Measurements from ENCODE around the gene OR1L1.

DNA sequence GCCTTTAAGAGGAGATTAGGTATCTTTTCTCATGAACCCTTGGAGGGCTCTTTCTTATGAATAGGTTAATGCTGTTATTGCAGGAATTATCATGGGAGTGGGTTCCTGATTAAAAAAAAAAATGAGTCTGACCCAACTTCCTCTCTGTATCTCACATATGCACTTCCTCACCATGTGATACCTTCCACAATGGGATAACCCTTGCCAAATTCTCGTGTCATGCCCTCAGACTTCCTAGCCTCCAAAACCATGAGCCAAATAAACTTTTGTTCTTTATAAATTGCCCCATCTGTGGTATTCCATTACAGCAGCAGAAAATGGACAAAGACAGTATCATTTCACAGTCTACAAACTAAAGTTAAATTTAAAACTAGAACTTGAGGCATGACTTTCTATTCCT is 5.1 kb upstream of the OR1L1 start:
- TF ChIP-seq, protein P1, sequence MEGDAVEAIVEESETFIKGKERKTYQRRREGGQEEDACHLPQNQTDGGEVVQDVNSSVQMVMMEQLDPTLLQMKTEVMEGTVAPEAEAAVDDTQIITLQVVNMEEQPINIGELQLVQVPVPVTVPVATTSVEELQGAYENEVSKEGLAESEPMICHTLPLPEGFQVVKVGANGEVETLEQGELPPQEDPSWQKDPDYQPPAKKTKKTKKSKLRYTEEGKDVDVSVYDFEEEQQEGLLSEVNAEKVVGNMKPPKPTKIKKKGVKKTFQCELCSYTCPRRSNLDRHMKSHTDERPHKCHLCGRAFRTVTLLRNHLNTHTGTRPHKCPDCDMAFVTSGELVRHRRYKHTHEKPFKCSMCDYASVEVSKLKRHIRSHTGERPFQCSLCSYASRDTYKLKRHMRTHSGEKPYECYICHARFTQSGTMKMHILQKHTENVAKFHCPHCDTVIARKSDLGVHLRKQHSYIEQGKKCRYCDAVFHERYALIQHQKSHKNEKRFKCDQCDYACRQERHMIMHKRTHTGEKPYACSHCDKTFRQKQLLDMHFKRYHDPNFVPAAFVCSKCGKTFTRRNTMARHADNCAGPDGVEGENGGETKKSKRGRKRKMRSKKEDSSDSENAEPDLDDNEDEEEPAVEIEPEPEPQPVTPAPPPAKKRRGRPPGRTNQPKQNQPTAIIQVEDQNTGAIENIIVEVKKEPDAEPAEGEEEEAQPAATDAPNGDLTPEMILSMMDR (IDR thresholded peaks at IDR 0.05) = no peak
- TF ChIP-seq POLR2A (IDR thresholded peaks at IDR 0.05) = no peak

All from Peyer's patch (tissue), 4 donors.